Astrocyte (in vitro differentiated cells and primary cell): ENCODE measurements around the gene AMD1. TPM values are rescaled to one million over a fixed set of nuclear protein-coding genes. Genes with fewer than 3 reads are reported as not detected.

Experiments used
- DNase-seq: peaks from one replicate; pipeline ENCODE4 v3.0.0-alpha.2; 2010; ENCODE audit warnings: low read depth
- FAIRE-seq: peaks from 2 replicates; lab custom pipeline; 2011; peaks lifted over from hg19 to GRCh38; lab: Jason Lieb, UNC
- H2AFZ ChIP-seq: 2 replicates; pipeline ENCODE4 v1.6.0; 2012; ENCODE audit warnings: low read depth, low read length, inconsistent platforms
- H3K27ac ChIP-seq: 2 replicates; pipeline ENCODE4 v1.5.1; 2011; ENCODE audit warnings: low read depth, low read length, inconsistent platforms
- H3K27me3 ChIP-seq: 2 replicates; pipeline ENCODE4 v1.6.0; 2011; ENCODE audit warnings: low read length, inconsistent platforms; ENCODE audit not compliant: insufficient read depth
- H3K36me3 ChIP-seq: 2 replicates; pipeline ENCODE4 v1.5.1; 2011; ENCODE audit warnings: low read length, inconsistent platforms; ENCODE audit not compliant: insufficient read depth
- H3K4me1 ChIP-seq: 2 replicates; pipeline ENCODE4 v1.5.1; 2011; ENCODE audit warnings: low read length, inconsistent platforms; ENCODE audit not compliant: insufficient read depth
- H3K4me2 ChIP-seq: 2 replicates; pipeline ENCODE4 v1.6.0; 2012; ENCODE audit warnings: low read length, inconsistent platforms
- H3K4me3 ChIP-seq: 2 replicates; pipeline ENCODE4 v1.5.1; 2011; ENCODE audit warnings: low read depth, mild to moderate bottlenecking, low read length, inconsistent platforms; ENCODE audit not compliant: insufficient read depth
- H3K79me2 ChIP-seq: 2 replicates; pipeline ENCODE4 v1.6.0; 2012; ENCODE audit warnings: mild to moderate bottlenecking, low read length, inconsistent platforms; ENCODE audit not compliant: insufficient read depth
- H3K9ac ChIP-seq: 2 replicates; pipeline ENCODE4 v1.6.0; 2012; ENCODE audit warnings: mild to moderate bottlenecking, low read length, inconsistent platforms
- H3K9me3 ChIP-seq: 2 replicates; pipeline ENCODE4 v1.5.1; 2012; ENCODE audit warnings: low read depth, mild to moderate bottlenecking, low read length, inconsistent platforms; ENCODE audit not compliant: insufficient read depth
- H4K20me1 ChIP-seq: 2 replicates; pipeline ENCODE4 v1.6.0; 2012; ENCODE audit warnings: low read length, inconsistent platforms; ENCODE audit not compliant: insufficient read depth
- H3K27ac Mint-ChIP-seq: one replicate; pipeline ENCODE4 v1.8.0; 2021; ENCODE audit warnings: mild to moderate bottlenecking, mixed read lengths; ENCODE audit not compliant: unreplicated experiment
- H3K27me3 Mint-ChIP-seq: one replicate; pipeline ENCODE4 v1.8.0; 2021; ENCODE audit warnings: low read depth, mixed read lengths; ENCODE audit not compliant: unreplicated experiment
- H3K36me3 Mint-ChIP-seq: one replicate; pipeline ENCODE4 v1.8.0; 2021; ENCODE audit warnings: low read depth, mixed read lengths; ENCODE audit not compliant: unreplicated experiment
- H3K4me1 Mint-ChIP-seq: one replicate; pipeline ENCODE4 v1.8.0; 2021; ENCODE audit warnings: low read depth, mixed read lengths; ENCODE audit not compliant: unreplicated experiment
- H3K4me3 Mint-ChIP-seq: one replicate; pipeline ENCODE4 v1.8.0; 2021; ENCODE audit warnings: mild to moderate bottlenecking, moderate library complexity, mixed read lengths; ENCODE audit not compliant: unreplicated experiment
- H3K9me3 Mint-ChIP-seq: one replicate; pipeline ENCODE4 v1.8.0; 2021; ENCODE audit warnings: mild to moderate bottlenecking, mixed read lengths; ENCODE audit not compliant: unreplicated experiment
- EZH2 ChIP-seq: IDR thresholded peaks from 2 replicates; pipeline ENCODE4 v1.6.1; 2012; ENCODE audit warnings: mild to moderate bottlenecking, low read length, inconsistent platforms; ENCODE audit not compliant: insufficient read depth
- total RNA-seq: library from RNA; stranded (reverse); gene quantifications from 2 replicates; pipeline ENCODE4 v1.2.1, GENCODE V29; 2021
- TF ChIP-seq, protein P1 (sequence below): IDR thresholded peaks from 2 replicates; pipeline ENCODE4 v1.5.1; 2011; ENCODE audit warnings: low read depth, mild to moderate bottlenecking, inconsistent platforms, low read length, moderate library complexity; ENCODE audit not compliant: insufficient read depth

AMD1 gene
- total RNA-seq, 1 donor from 2014 or later = 71.6 TPM

DNA sequence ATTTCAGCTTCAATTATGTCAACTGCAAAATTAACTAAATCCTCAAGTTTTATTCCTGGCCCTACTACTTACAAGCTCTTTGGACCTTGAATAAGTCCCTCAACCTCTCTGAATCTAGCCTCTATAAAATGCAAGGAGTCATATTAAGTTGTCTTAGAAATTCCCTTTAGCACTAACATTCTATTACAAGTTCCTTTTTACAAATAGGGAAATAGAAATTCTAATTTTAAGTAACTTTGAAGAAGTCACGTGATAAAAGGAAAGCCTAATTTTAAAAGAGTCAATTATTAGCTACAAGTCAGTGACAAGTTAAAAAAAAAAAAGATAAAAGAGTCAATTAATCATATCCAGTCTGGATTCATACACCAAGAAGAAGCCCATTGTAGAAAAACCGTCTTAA, 59.3 kb downstream of the AMD1 start:
- Histone ChIP-seq H3K27me3 (no peaks in the 10 kb centered on the region), H3K36me3 (no peaks in the 10 kb centered on the region), H4K20me1 (no peaks in the 10 kb centered on the region), H3K4me1 (no peaks in the 10 kb centered on the region), H3K4me2 (no peak overlapping the region), H3K27ac (no peak overlapping the region), H3K9ac (no peak overlapping the region), H3K4me3 (no peak overlapping the region), H3K79me2 (no peaks in the 10 kb centered on the region), H2AFZ (no peak overlapping the region), H3K9me3 (no peaks in the 10 kb centered on the region)
- H3K36me3 Mint-ChIP-seq = no peaks in the 10 kb centered on the region
- H3K4me1 Mint-ChIP-seq = no peaks in the 10 kb centered on the region
- no peak for FAIRE-seq
- H3K27ac Mint-ChIP-seq = no peak overlapping the region
- no peaks in the 10 kb centered on the region for H3K9me3 Mint-ChIP-seq
- H3K4me3 Mint-ChIP-seq = no peak overlapping the region
- H3K27me3 Mint-ChIP-seq = no peaks in the 10 kb centered on the region
- no peak for TF ChIP-seq EZH2
- TF ChIP-seq, protein P1, sequence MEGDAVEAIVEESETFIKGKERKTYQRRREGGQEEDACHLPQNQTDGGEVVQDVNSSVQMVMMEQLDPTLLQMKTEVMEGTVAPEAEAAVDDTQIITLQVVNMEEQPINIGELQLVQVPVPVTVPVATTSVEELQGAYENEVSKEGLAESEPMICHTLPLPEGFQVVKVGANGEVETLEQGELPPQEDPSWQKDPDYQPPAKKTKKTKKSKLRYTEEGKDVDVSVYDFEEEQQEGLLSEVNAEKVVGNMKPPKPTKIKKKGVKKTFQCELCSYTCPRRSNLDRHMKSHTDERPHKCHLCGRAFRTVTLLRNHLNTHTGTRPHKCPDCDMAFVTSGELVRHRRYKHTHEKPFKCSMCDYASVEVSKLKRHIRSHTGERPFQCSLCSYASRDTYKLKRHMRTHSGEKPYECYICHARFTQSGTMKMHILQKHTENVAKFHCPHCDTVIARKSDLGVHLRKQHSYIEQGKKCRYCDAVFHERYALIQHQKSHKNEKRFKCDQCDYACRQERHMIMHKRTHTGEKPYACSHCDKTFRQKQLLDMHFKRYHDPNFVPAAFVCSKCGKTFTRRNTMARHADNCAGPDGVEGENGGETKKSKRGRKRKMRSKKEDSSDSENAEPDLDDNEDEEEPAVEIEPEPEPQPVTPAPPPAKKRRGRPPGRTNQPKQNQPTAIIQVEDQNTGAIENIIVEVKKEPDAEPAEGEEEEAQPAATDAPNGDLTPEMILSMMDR = no peak
- DNase-seq = no peak

DNA sequence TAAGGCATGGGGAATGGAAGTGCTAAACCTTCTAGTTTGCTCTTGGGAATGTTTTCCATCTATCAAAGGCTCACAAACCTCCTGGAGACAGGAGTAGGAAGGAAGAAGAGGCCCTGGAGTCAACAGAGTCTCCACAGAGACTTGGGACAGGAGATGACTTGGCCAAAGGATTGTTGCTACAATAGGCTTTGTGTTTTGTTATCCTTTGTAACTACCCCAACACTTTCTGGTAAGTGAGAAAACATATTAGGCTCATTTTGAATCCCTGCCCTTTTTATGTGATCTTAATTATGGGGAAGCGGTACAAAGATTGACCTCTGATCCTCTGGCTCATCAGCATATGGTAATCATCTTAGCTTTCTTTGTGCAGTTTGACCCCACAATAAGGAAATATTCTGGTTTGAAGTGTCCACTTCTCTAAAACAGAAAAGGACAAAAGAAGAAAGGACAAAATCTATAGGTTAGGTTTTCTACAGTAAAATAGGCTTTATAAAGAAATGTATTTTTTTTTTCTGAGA, 59.9 kb downstream of the AMD1 start:
- Mint-ChIP-seq H3K4me3 (no peak overlapping the region), H3K27me3 (no peaks in the 10 kb centered on the region), H3K36me3 (no peaks in the 10 kb centered on the region), H3K9me3 (no peaks in the 10 kb centered on the region), H3K27ac (no peak overlapping the region), H3K4me1 (no peaks in the 10 kb centered on the region)
- H3K36me3 ChIP-seq = no peaks in the 10 kb centered on the region
- no peak overlapping the region for H3K9ac ChIP-seq
- no peak overlapping the region for H3K4me3 ChIP-seq
- H3K4me1 ChIP-seq = no peaks in the 10 kb centered on the region
- no peak for TF ChIP-seq EZH2
- TF ChIP-seq, protein P1 = no peak
- H3K27me3 ChIP-seq = no peaks in the 10 kb centered on the region
- no peak overlapping the region for H2AFZ ChIP-seq
- no peak for FAIRE-seq
- no peak overlapping the region for H3K27ac ChIP-seq
- H3K9me3 ChIP-seq = no peaks in the 10 kb centered on the region
- DNase-seq = no peak
- no peak overlapping the region for H3K4me2 ChIP-seq
- H4K20me1 ChIP-seq = no peaks in the 10 kb centered on the region
- H3K79me2 ChIP-seq = no peaks in the 10 kb centered on the region

DNA sequence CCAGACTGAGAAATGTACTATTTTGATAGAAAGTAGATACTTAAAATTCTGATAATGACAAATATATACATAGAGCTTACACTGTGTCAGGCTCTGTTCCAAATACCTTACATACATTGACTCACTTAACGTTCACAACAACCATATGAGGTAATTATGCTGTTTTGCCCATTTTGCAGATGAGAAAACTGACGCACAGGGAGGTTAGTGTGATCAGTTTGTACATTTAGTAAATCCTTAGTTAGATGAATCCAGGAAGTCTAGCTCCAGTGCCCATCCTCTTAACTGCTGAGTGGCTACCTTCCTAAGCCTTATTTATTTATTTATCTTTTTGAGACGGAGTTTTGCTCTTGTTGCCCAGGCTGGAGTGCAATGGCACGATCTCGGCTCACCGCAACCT, 60.6 kb downstream of the AMD1 start:
- Histone ChIP-seq H2AFZ (no peak overlapping the region), H3K79me2 (no peaks in the 10 kb centered on the region), H3K4me3 (no peak overlapping the region), H3K27ac (no peak overlapping the region), H3K9me3 (no peaks in the 10 kb centered on the region), H4K20me1 (no peaks in the 10 kb centered on the region), H3K9ac (no peak overlapping the region), H3K36me3 (no peaks in the 10 kb centered on the region), H3K4me1 (no peaks in the 10 kb centered on the region), H3K27me3 (no peaks in the 10 kb centered on the region), H3K4me2 (no peak overlapping the region)
- Mint-ChIP-seq H3K36me3 (no peaks in the 10 kb centered on the region), H3K27me3 (no peaks in the 10 kb centered on the region), H3K9me3 (no peaks in the 10 kb centered on the region), H3K27ac (no peak overlapping the region), H3K4me1 (no peaks in the 10 kb centered on the region), H3K4me3 (no peak overlapping the region)
- TF ChIP-seq EZH2 = no peak
- TF ChIP-seq, protein P1 = no peak
- DNase-seq (no peak), FAIRE-seq (no peak)
